HG03457 (cell line): ENCODE data around the gene IQGAP3.

Source experiments
- ATAC-seq: cut with Tn5 transposase; IDR thresholded peaks from one replicate; pipeline ENCODE4 v1.9.1; 2021; ENCODE audit warnings: moderate number of reproducible peaks; ENCODE audit not compliant: unreplicated experiment

The IQGAP3 gene

GRCh38 chr1:156499194-156499841 is 73.0 kb downstream of the IQGAP3 start:
- ATAC-seq, result no peak

GRCh38 chr1:156498432-156499193 is 73.8 kb downstream of the IQGAP3 start:
- ATAC-seq, result no peak

- ATAC-seq, result no peak
These were observed 74.5 kb downstream of the IQGAP3 start for GRCh38 chr1:156497743-156498431.

GRCh38 chr1:156497078-156497742 is 75.2 kb downstream of the IQGAP3 start:
- no peak for ATAC-seq

- no peak for ATAC-seq
These were observed 76.1 kb downstream of the IQGAP3 start for GRCh38 chr1:156496211-156496761.

- ATAC-seq, result no peak
These were observed 76.8 kb downstream of the IQGAP3 start for GRCh38 chr1:156495401-156496140.

- no peak for ATAC-seq
These were observed 78.0 kb downstream of the IQGAP3 start for GRCh38 chr1:156494309-156494895.

GRCh38 chr1:156493742-156494141 is 78.6 kb downstream of the IQGAP3 start:
- no peak for ATAC-seq

- ATAC-seq, result no peak
These were observed 79.2 kb downstream of the IQGAP3 start for GRCh38 chr1:156493154-156493631.

- no peak for ATAC-seq
These were observed 79.7 kb downstream of the IQGAP3 start for GRCh38 chr1:156492591-156493080.

GRCh38 chr1:156492013-156492590 is 80.3 kb downstream of the IQGAP3 start:
- ATAC-seq, result no peak

GRCh38 chr1:156491151-156491949 is 81.0 kb downstream of the IQGAP3 start:
- ATAC-seq, result no peak

GRCh38 chr1:156490401-156491032 is 81.8 kb downstream of the IQGAP3 start:
- no peak for ATAC-seq

- no peak for ATAC-seq
These were observed 82.5 kb downstream of the IQGAP3 start for GRCh38 chr1:156489935-156490293.

GRCh38 chr1:156489166-156489934 is 83.0 kb downstream of the IQGAP3 start:
- peak; percentile 13 for ATAC-seq

- ATAC-seq, result peak; percentile 47
These were observed 83.7 kb downstream of the IQGAP3 start for GRCh38 chr1:156488566-156489165.

- no peak for ATAC-seq
These were observed 84.5 kb downstream of the IQGAP3 start for GRCh38 chr1:156487862-156488261.
